SIG-M5 treated with dmso at 0.1 percent for 504 hours (cell line): ENCODE data around the gene ALOXE3.
"Not testable (repeated sequence)": the region's sequence is repeated elsewhere in the genome, so short reads cannot be mapped to it uniquely, and the experiment has no call there.

Experiments used
- DNase-seq: peaks from one replicate; lab custom pipeline; 2025; ENCODE audit not compliant: unreplicated experiment; lab: John Stamatoyannopoulos, UW

ALOXE3 gene

DNA sequence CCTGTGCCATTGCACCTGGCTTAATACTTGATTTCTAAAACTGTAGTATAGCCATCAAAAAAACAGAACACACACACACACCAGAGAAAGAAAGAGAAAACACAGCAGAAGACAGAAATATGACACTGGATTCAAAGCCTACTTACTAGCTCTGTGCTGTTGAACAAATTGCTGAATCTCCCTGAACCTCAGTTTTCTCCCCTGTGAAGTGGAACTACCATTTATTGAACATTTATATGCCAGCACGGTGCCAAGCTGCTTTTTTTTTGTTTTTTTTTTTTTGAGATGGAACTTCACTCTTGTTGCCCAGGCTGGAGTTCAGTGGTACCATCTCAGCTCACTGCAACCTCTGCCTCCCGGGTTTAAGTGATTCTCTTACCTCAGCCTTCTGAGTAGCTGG lies 17.6 kb downstream of the ALOXE3 start:
- no peak for DNase-seq

DNA sequence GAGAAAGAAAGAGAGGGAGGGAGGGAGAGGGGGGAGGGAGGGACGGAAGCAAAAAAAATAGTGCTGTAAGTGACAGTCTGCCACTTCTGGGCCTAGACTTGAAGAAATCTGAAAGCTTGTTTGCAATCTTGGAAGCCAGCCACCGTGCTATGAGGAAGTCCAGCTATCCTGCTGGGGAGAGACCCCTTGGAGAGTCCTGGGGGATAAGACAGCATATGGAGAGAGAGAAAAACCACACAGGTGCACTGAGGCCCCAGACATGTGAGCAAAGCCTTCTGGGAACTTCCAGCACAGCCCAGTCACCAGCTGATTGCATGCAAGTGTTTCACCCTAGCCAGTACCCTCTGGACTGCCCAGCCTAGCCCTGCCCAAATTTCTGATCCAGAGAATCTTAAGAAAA lies 18.2 kb downstream of the ALOXE3 start:
- DNase-seq, result no peak

DNA sequence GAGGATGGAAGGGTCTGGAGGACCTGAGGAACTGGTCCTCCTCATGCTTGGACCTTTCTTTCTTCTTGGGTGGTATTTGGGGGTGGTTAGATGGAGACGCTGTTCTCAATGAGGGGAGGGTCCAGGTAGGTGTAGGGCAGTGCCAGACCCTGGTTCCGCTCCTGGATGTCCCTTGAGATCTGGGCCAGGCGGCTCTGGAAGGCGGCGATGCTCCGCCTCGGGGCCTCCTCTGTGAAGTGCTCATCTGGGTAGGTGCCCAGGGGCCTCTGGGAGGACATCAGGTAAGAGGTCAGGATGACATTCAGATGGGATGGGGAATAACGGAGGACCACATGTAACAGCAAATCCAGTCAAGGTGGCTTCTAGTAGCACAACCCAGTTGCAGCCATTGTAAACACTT lies 21.8 kb downstream of the ALOXE3 start:
- DNase-seq, result no peak

DNA sequence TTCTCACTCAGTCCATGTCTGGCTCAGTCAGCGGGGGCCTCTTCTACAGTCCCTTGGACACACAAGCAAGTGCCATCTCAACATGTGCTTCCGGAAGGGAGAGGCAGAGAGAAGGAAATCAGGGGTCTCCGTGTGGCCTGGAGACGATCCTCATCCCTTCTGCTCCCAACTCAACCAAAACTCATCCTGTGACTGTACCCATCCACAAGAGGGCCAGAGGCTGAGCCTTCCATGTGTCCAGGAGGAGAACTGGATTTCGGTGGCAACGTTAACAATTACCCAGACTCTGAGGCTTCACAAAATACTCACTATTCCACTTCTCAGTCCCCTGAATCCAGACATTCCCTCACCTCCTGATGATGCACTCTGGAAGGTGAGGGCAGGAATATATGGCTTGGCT lies 23.0 kb downstream of the ALOXE3 start:
- no peak for DNase-seq

DNA sequence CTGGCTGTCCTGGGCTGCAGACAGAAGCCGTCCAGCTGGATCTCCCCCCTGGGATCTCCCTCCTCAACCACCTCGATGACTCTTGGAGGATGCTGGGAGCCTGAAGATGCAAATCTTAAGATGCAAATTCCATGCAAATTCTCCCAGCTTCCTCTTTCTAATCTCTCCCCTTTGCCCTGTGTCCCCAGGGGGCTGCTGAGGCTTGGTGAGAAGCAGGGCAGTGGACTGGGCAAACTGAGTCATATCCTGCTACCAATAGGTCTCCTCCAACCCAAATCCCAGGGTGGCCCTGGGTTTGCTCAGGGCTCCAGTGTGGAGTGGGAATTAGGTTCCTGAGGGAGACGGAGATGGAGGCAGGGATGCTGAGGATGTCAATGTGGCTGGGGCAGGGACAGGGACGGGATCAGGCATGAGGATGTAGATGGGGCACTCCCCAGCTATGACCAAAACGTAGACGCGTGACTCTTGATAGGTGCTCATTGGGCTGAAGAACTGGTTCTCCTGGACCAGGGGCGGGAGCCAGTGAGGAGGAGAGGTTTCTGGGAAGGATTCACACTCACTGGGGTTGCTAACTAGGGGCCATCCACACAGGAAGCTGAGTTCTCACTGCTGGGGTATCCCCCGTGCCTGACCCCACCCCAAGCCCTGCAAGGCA lies 27.2 kb downstream of the ALOXE3 start:
- DNase-seq, result peak; percentile 8

DNA sequence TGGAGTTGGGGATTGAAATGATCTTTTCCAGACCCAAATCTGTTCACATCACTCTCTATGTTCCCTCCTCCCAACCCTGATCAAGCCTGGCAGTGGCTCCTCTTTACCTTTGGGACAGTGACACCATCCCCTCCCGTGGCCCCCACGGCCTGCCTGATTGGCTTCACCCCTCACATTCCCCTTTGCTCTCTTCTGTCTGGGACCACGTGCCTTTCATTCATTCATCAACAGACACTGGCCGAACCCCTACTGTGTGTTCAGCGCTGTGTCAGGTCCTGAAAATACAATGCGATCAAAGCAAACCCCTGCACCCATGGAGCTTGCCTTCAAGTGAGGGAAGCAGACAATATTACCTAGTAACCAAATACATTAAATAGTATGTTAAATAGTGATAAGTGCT lies 28.6 kb downstream of the ALOXE3 start:
- DNase-seq, result no peak

DNA sequence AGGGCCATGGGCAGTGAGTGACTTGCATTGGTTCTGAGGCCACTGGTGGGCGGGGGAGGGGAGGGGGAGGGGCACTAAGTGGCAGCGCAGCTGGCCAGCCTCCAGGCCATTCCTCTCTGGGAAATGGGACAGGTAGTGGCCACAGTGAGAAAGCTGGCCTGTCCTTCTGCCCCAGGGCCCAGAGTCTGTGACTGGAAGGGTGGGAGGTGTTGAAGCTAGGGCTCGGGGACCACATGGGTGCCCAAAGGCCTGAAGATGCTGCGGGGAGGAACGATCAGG lies 30.4 kb downstream of the ALOXE3 start:
- DNase-seq, result no peak

DNA sequence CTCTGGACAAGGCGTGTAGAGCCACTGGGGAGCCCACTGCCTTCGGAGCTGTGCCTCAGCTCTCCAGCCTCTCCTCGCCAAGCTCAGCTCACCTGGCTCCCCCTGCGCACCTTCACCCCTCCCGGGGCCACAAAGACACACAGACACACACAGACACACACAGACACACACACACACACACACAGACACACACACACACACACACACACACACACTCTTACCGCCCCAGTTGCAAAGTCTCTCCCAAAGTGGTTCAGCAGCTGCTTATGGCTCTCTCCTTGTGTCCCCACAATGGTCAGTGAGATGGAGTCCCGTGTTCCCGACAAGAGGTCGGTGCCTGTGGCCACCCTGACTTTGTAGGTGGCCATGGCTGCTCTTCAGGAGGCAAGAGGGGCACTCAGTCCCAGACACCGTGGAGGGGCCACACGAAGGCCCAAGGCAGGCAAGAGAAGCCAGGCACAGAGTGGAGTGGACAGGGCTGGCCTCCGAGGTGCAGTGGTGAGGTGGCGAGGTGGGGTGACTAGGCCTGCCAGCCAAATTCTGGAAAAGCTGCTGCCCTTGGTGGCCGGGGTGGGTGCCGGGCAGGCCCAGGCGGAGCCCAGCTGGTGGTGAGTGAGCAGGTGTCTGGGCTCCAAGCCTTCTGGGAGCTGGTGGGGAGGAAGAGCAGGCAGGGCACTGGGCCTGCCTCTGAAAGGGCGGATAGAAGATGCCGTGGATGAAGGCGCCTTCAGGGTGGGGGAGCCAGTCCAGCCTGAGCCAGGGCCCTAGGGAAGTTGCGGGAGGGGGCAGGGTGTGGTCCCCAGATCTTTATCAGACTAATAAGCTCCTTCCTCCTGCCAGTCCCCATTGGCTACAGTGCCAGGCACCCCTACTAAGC lies 31.0 kb downstream of the ALOXE3 start, which contains the start of gene ALOX12B:
Gene ALOX12B, minus strand, starts transcription at position 642 of the 877 bp plus-strand sequence. Its CDS starts 274 bp downstream, at position 368.
- no peak for DNase-seq

DNA sequence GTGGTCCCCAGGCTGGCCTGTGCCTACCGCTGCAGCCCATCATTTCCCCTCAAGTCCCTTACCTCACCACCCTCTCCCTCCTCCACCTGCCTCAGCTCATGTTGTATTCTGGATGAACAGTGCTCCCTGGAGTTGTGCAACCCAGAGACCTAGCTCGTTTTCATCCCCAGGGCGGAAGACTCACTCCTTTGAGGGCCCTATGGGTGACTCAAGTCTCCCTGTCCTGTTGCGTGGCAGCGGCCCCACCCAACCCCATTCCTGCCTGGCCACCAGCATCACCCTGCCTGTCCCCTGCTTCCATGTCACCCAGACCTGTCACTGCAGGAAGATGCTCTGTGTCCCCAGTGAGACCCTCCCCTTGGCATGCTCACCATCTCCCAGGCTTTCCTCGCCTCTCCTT lies 34.1 kb downstream of the ALOXE3 start:
- no peak for DNase-seq

DNA sequence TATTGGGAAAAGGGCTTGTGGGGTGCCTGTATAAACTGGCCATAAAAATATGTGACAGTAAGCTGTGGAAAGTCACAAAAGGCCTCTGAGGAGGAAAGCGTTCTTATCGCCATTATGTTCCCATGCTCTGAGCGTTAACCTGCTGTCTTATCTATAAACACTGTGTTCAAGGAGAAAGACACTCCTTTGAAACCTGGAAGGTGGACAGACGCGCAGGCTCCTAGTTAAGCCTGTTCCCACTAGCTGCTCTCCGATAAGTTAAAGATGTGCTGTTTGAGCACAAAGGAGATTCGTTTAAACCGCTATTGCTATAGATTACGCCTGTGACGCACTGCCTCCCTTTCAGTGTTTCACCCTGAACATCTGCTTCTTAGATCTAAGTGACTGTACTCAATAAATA lies 36.0 kb downstream of the ALOXE3 start:
- no peak for DNase-seq

DNA sequence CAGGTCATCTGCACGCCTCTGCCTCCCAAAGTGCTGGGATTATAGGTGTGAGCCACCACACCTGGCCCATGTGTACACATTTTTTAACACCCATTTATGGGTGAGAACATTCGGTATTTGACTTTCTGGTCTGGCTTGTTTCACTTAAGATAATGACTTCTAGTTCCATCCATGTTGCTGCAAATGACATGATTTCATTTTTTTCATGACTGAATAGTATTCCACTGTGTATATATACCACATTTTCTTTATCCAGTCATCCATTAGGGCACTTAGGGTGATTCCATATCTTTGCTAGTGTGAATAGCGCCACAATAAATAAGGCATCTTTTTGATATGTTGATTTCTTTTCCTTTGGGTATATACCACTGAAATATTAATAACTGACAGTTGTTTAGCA lies 36.4 kb downstream of the ALOXE3 start:
- DNase-seq, result no peak

DNA sequence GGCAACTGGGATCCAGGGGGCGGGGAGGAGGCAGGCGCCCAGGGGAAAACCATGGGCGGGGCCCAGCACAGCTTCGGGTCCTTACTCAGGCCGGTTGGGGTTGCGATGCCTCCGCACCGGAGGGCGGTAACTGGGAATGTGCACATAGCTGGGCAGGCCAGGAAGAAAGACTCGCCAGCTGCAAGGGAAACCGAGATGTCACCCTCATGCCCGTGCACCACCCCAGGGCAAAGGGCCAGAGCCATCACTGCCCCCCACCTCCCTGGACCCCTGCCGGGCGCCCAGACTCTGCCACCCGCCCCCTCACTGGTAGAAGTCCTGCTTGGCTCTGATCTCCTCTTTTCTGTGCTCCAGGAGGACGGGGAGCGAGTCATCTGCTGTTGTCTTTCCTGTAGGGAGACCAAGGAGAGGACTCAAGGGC lies 37.5 kb downstream of the ALOXE3 start:
- no peak for DNase-seq

DNA sequence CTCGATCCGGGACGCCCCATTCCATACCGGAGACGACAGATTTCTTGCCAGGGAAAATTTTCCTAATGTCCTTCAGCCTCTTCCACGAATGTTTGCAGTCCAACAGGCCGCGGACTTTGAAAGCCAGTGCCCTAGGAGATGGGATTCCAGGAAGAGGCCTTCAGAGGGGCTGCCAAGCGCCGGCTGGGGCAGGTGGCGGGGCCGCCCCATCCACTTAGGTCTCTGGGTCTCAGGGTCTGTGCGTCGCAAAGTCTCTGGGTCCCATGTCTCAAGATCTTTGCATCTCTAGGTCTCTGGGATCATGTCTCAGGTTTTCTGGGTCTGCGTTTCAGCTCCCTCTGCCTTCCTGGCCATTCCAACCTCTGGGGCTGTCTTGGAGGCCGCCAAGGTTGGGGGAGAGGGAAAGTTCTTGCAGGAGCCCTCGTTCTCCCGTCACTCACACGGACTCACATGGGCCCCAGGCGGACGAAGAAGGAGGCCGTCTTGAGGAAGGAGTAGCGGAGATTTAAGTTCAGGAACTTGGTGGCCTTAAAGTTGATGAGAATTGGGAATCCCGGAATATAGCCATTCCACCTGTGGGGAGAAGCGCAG lies 38.0 kb downstream of the ALOXE3 start:
- no peak for DNase-seq

DNA sequence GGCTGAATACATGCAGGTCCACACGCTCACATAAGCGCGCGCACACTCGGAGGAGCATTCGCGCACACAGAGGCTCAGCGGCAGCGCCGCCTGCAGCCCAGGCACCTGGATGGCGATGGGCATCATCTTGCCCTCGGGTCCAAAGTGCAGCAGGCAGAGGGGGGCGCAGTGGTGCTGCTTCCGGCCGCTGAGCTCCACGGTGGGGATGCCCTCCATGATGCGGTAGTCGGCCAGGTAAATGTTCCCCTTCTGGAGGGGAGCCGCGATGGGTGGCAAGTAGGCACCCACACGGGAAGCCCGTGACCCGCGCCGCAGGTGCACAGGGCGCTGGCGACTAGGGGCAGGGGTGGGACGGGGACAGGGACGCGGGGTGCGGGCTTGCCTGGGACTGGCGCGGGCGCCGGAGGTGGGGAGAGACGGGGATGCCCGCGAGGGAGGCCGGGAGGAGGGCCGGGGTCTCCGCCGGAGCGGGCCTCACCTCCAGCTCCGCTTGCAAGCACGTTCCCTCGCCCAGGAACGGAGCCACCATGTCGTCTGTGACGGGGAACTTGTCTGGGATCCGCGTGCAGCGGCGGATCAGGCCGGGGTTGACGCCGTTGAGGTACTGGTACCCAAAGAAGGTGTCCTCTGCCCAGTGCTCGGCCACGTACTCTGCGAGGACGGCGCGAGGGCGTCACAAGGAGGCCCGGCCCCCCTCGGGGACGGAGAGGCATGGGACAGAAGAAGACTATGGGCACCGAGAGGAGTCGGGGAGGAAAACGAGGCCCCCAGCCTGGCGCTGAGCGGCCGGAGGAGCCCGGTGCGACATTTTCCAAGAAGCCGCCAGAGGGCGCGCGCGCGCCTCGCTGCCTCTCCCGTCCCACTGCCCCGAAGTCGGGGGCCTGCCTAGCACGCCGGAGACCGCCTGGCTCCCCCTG lies 38.8 kb downstream of the ALOXE3 start:
- peak; percentile 34 for DNase-seq

DNA sequence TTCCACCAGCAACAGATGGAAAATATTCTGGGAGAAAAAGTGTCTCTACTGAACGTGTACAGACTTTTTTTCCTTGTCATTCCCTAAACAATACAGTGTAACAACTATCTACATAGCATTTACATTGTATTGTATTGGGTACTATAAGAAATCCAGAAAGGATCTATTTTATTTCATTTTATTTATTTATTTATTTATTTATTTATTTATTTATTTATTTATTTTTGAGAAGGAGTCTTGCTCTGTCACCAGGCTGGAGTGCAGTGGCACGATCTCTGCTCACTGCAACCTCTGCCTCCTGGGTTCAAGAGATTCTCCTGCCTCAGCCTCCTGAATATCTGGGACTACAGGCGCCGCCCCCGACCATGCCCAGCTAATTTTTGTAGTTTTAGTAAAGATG lies 40.4 kb downstream of the ALOXE3 start:
- DNase-seq, result not testable (repeated sequence)

DNA sequence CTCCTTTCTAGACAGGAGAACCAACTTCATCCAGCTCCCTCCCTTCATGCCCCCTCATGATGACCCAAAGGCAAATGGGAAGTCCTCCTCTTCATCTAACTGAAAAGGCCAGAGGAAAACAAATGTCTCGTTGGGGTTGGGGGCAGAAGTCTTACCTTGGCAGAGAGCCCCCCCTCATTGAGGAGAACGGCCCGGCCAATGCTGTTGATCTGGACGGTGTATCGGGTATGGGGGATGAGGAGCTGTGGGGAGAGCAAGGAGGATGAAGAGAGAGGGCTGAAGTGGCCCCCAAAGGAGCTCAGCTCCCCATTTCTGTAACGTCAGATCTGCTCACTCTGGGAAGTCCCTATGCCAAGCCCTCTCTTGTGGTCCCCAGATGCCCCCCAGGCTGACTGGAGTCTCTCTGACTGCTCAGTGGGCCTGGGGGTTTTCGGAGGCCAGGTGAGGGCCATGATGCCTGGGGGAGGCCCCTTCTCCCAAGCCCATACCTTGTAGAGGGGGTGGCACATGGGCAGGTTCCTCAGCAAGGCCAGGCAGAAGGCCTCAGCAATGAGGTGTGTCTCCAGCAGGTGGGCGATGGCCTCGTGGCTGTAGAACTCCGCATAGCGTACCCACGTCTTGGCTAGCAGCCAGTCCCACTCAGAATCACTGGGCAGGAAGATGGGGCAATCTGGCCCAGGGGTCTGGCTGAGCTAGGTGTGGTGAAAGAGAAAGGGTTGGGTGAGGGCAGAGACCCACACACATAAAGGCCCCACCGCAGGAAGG lies 41.6 kb downstream of the ALOXE3 start:
- DNase-seq, result no peak

DNA sequence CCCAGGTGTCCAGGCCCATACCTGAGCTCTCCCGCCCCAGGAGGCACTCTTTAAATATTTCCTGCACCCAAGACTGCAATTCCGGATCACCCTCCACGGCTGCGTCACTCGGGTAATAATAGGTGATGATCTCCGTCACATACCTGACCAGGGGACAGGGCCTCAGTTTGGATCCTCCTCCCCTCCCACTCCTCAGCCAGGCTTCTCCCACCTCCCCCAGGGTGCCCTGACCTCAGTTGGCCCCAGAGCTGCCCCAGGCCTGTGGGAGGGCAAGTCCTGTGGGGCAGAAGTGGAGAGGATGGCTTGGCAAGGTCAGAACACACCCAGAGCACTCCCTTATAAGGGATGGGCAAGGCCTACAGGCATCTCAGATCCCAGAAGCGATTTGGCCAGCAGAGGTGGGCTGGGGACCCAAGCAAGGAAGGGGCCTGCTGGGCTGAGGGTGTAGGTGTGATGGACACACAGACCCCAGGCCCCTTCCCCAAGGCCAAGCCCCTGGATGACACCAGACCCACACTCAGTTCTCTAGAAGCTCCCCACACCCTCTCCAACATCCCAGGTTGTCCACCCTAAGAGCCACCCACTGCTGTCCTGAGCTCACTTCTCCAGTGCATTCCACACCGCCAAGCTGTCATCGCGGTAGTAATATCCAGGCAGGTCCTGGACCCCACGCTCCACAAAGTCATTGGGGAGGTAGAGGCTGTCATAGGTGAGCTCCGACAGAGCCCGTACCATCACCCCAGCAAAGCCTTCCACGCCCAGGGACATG lies 42.6 kb downstream of the ALOXE3 start:
- DNase-seq, result no peak

DNA sequence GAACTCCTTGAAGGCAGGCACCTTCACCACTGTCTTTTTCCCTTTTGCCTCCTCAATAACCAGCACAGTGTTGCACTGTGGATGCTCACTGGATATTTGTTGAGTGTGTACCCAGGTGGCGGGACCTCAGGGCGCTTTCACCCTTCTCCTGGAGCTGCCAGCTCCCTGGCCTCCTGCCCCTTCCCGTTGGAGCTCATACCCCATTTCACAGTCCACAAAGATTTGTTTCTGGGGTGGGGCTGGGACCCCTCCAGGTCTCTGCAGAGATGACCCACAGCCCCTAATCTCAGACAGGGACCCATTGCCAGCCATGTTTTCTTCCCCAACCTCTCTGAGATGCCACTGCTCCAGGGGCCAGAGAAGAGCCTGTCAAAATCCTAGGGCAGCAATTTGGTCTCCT lies 43.2 kb downstream of the ALOXE3 start:
- DNase-seq, result no peak

DNA sequence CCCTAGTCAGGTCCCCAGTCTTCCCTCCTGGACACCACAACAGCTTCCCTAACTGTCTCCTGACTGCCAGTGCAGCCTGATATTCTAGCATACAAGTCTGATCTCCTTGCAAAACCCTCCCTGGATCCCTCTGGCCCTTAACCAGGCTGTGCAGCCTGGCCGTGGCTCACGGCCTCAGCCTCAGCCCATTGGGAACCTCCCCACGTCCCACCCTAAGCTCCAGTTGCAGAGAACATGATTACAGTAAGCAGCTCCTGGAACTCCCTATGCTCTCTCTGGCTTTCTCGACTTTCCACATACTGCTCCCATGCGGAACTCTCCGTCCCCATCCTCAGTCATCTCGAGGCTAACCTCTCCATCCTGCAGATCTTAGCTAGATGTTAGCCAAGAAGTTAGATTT lies 43.8 kb downstream of the ALOXE3 start:
- DNase-seq, result no peak
